ENCODE data around the gene FBXL7. TPM values are rescaled to one million over a fixed set of nuclear protein-coding genes. Genes with fewer than 3 reads are reported as not detected.

Gene FBXL7
- total and polyA plus RNA-seq, 4 donors = 0.24 to 1.4 (median 1.2) TPM

DNA sequence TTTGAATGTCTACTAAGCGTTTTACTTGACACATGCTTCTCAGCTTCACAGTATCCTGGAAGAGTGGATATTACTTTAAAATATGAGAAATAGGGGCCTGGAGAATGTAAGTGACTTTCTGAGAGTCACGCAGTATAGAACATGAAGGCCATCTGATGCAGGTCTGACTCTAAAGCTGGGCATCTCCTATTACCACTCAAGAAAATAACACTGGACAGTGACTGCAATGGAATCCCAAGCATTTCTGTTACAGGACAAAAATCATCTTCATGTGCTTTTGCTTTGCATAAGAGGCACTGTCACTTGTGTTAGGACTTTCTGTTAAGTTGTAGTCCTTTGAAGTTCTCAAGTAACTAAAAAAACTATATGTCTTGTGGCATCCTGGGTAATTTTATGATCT, 335.5 kb downstream of the FBXL7 start:
- WGBS = 87% methylated on average over 2 of the region's 2 CpGs
- no peak overlapping the region for H3K9ac ChIP-seq (ENCODE audit: low read depth in 1 of 2, low read length in 2 of 2)
- H3K27ac ChIP-seq (ENCODE audit: low read depth in 1 of 2, low read length in 2 of 2) = no peak overlapping the region
- TF ChIP-seq HNF4A (conservative IDR thresholded peaks at IDR 0.05) = no peak
- TF ChIP-seq HNF4G (IDR thresholded peaks at IDR 0.05) = no peak
- no peak for TF ChIP-seq TAF1 (conservative IDR thresholded peaks at IDR 0.05)
- TF ChIP-seq, protein P1, sequence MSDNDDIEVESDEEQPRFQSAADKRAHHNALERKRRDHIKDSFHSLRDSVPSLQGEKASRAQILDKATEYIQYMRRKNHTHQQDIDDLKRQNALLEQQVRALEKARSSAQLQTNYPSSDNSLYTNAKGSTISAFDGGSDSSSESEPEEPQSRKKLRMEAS (IDR thresholded peaks at IDR 0.05) = no peak
- TF ChIP-seq FOXA2 (IDR thresholded peaks at IDR 0.05) = no peak
- TF ChIP-seq, protein P2, sequence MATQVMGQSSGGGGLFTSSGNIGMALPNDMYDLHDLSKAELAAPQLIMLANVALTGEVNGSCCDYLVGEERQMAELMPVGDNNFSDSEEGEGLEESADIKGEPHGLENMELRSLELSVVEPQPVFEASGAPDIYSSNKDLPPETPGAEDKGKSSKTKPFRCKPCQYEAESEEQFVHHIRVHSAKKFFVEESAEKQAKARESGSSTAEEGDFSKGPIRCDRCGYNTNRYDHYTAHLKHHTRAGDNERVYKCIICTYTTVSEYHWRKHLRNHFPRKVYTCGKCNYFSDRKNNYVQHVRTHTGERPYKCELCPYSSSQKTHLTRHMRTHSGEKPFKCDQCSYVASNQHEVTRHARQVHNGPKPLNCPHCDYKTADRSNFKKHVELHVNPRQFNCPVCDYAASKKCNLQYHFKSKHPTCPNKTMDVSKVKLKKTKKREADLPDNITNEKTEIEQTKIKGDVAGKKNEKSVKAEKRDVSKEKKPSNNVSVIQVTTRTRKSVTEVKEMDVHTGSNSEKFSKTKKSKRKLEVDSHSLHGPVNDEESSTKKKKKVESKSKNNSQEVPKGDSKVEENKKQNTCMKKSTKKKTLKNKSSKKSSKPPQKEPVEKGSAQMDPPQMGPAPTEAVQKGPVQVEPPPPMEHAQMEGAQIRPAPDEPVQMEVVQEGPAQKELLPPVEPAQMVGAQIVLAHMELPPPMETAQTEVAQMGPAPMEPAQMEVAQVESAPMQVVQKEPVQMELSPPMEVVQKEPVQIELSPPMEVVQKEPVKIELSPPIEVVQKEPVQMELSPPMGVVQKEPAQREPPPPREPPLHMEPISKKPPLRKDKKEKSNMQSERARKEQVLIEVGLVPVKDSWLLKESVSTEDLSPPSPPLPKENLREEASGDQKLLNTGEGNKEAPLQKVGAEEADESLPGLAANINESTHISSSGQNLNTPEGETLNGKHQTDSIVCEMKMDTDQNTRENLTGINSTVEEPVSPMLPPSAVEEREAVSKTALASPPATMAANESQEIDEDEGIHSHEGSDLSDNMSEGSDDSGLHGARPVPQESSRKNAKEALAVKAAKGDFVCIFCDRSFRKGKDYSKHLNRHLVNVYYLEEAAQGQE (IDR thresholded peaks at IDR 0.05) = no peak
- no peak for TF ChIP-seq NR2F2 (IDR thresholded peaks at IDR 0.05)
- TF ChIP-seq RXRA (IDR thresholded peaks at IDR 0.05) = no peak
- TF ChIP-seq, protein P3, sequence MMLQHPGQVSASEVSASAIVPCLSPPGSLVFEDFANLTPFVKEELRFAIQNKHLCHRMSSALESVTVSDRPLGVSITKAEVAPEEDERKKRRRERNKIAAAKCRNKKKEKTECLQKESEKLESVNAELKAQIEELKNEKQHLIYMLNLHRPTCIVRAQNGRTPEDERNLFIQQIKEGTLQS (IDR thresholded peaks at IDR 0.05) = no peak
- TF ChIP-seq GABPA (IDR thresholded peaks at IDR 0.05 in 1 of 2, conservative IDR thresholded peaks at IDR 0.05 in 1 of 2) = no peak
- TF ChIP-seq, protein P4, sequence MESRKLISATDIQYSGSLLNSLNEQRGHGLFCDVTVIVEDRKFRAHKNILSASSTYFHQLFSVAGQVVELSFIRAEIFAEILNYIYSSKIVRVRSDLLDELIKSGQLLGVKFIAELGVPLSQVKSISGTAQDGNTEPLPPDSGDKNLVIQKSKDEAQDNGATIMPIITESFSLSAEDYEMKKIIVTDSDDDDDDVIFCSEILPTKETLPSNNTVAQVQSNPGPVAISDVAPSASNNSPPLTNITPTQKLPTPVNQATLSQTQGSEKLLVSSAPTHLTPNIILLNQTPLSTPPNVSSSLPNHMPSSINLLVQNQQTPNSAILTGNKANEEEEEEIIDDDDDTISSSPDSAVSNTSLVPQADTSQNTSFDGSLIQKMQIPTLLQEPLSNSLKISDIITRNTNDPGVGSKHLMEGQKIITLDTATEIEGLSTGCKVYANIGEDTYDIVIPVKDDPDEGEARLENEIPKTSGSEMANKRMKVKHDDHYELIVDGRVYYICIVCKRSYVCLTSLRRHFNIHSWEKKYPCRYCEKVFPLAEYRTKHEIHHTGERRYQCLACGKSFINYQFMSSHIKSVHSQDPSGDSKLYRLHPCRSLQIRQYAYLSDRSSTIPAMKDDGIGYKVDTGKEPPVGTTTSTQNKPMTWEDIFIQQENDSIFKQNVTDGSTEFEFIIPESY (IDR thresholded peaks at IDR 0.05) = no peak
- no peak for DNase-seq (ENCODE audit: low spot score)
- no peaks in the 10 kb centered on the region for H3K36me3 ChIP-seq (ENCODE audit: control insufficient read depth in 4 of 4, insufficient read depth in 3 of 4, low read depth in 1 of 4, low read length in 3 of 4)
- no peaks in the 10 kb centered on the region for H3K9me3 ChIP-seq (ENCODE audit: control insufficient read depth in 4 of 4, low read length in 3 of 4)
- no peaks in the 10 kb centered on the region for H3K27me3 ChIP-seq (ENCODE audit: control insufficient read depth in 4 of 4, insufficient read depth in 4 of 4, low read length in 3 of 4)
- H3K4me3 ChIP-seq (ENCODE audit: low read depth in 1 of 3, low read length in 3 of 3) = no peak overlapping the region
- H3K4me1 ChIP-seq (ENCODE audit: control insufficient read depth in 4 of 4, insufficient read depth in 4 of 4, low read length in 3 of 4) = no peaks in the 10 kb centered on the region

DNA sequence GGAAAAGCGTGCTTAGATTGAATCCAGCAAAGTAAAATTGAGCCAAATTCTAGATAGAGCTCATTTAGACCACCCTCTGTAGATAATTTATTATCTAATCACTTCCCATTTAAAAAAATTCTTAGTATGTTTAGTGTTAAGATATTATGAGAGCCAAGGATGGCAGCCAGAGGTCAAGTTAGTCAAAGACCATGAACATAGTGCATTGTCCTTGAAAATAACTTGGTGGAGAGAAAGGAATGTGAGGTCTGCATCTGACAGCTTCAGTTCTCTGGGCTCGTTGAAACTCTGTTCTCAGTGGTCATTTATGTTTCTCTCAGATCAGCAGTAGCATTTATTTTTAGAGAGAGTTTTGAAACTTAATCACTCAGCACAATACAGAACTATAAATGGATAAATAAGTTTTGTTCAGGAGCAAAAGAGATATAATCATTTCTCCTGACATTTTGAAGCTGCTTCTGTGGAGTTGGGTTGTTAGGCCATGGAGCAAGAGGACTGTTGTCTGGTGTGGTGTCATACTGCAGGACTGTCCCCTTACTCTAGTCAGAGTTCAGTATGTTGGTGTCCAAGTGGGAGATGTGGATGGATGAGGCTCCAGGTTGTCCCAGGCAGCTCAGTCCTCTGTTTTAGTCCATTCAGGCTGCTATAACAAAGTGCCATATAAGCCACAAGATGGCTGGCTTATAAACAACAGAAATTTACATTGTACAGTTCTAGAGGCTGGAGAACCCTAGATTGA, 337.7 kb downstream of the FBXL7 start:
- Histone ChIP-seq H3K36me3 (ENCODE audit: control insufficient read depth in 4 of 4, insufficient read depth in 3 of 4, low read depth in 1 of 4, low read length in 3 of 4) (no peaks in the 10 kb centered on the region), H3K4me3 (ENCODE audit: low read depth in 1 of 3, low read length in 3 of 3) (no peak overlapping the region), H3K27me3 (ENCODE audit: control insufficient read depth in 4 of 4, insufficient read depth in 4 of 4, low read length in 3 of 4) (no peaks in the 10 kb centered on the region), H3K9ac (ENCODE audit: low read depth in 1 of 2, low read length in 2 of 2) (no peak overlapping the region), H3K9me3 (ENCODE audit: control insufficient read depth in 4 of 4, low read length in 3 of 4) (peaks cover 0 to 2% (median 0%) of the 10 kb centered on the region in 4 donors), H3K4me1 (ENCODE audit: control insufficient read depth in 4 of 4, insufficient read depth in 4 of 4, low read length in 3 of 4) (no peaks in the 10 kb centered on the region), H3K27ac (ENCODE audit: low read depth in 1 of 2, low read length in 2 of 2) (no peak overlapping the region)
- 55% methylated on average over 2 of the region's 2 CpGs for WGBS
- TF ChIP-seq FOXA1 (IDR thresholded peaks at IDR 0.05) = no peak
- TF ChIP-seq NR2F2 (IDR thresholded peaks at IDR 0.05) = peak; percentile 73
- no peak for DNase-seq (ENCODE audit: low spot score)

Data from liver (tissue), 9 donors.